ENCODE data around the gene SLC30A3. TPM values are rescaled to one million over a fixed set of nuclear protein-coding genes. Genes with fewer than 3 reads are reported as not detected.

SLC30A3 gene
- total RNA-seq, 1 donor from 2014 or later: not detected

DNA sequence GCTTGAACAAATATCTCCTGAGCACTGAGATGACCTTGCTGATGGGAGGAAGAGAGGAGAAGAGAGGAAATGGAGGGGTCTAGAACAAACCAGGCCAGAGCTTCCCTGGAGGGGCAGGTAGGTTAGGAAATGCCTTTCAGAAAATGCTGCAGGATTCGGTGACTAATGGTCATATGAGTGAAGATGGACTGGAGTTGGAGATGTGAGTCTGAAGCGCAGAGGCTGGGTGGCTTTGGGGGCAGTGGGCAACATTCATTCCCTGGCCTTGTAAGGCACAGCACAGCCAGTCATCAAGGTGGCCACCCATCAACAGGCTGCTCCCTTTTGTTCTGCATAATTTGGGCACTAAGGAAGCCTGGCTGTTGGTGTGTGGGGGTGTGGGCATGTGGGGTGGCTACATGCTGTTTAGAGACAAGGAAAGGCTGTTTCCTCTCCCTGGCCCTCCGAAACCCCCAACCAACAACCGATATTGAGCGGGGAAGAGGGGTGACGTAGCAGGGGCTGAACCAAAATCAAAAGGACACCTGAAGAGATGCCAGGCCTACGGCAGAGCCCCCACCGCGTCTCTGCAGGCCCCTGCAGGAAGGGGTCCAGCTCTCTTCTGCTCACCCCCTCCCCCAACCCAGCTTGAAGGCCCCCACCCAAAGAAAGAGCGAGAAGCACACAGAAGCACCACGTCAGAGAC is 1.5 kb downstream of the SLC30A3 start:
- DNase-seq (ENCODE audit: low spot score): no peak

DNA sequence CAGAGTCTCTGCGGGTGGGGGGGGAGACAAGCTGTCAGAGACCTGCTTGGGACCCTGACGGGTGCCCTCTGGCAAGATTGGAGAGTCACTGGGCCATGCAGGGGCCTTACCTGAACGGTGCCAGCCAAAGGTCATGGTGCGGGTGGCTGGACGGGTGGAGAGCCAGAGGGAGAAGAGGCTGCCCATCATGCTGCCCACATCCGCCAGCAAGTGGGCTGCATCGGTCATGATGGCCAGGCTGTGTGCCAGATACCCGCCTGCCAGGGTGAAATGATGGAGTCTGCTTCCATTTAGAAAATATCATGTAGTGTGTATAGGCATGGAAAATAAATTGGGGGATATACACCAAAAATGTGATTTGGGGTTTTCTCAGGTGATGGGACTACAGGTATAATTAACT is 4.8 kb downstream of the SLC30A3 start:
- DNase-seq (ENCODE audit: low spot score): no peak

DNA sequence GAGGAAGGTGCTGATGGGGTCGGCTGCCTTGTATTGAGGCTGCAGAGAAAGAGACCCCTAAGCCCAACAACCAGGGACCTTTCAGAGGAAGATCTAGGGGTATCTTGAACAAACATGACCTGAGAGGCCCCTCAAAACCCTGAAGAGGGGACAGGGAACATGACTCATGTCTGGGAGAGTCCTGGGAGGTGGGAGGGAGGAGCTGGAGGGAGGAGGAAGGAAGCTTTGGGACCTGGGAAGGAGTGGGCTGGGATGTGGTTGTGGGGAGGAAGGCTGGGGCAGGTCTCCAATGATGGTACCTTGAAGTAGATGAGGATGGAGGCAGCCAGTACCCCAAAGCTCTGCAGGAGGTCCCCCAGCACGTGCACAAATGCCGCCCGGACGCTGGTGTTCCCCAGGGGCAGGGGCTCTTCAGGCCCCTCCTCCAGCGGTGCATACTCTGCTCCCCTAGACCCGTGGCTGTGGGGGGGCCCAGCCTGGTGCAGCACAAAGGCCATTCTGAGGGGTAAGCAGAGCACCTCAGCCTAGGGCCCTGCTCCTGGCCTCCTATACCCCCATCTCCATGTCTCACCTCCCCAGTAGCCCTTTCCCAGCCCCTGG is 5.9 kb downstream of the SLC30A3 start:
- no peak for DNase-seq (ENCODE audit: low spot score)

DNA sequence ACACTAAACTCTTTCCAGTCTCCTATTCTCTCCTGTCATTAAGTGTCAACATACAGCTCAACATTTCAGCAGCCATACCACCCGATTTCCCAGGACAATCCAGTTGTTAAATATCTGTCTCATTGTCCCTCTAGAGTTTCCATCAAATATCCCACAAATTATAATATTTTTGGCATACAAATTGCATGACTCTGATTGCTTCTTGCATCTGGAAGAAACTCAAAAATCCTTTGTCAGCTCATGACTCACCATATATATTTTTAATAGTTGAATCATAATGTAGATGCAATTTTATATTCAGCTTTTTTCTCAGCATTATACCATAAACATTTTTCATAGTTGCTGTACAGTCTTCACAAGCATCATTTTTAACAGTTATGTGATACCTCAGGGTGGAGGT is 7.2 kb downstream of the SLC30A3 start:
- DNase-seq (ENCODE audit: low spot score): no peak

DNA sequence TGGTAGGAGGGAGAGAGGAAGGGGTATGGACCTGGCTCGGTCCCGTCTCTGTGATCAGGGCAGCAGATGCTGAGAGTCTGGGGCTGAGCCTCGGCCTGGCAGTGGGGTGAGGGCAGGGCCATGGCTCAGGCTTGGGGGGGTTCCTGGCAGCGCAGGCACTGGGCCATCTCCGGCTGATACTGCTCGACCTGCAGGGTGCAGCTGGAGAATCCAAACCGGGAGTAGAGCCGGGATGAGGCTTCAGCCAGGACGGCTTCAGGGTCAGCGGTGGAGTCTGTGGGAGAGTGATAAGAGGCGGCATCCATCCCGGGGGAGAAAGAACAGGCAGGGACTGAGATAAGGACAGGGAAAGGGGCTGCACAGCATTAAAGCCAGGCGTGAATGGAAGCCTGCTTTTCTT is 7.7 kb downstream of the SLC30A3 start:
- no peak for DNase-seq (ENCODE audit: low spot score)

GRCh38 chr2:27251766-27252165 is 11.1 kb downstream of the SLC30A3 start:
- no peak for DNase-seq (ENCODE audit: low spot score)

GRCh38 chr2:27250652-27251379 is 12.0 kb downstream of the SLC30A3 start:
- no peak for DNase-seq (ENCODE audit: low spot score)

- no peak for DNase-seq (ENCODE audit: low spot score)
These were observed 12.8 kb downstream of the SLC30A3 start for GRCh38 chr2:27249891-27250651.

DNA sequence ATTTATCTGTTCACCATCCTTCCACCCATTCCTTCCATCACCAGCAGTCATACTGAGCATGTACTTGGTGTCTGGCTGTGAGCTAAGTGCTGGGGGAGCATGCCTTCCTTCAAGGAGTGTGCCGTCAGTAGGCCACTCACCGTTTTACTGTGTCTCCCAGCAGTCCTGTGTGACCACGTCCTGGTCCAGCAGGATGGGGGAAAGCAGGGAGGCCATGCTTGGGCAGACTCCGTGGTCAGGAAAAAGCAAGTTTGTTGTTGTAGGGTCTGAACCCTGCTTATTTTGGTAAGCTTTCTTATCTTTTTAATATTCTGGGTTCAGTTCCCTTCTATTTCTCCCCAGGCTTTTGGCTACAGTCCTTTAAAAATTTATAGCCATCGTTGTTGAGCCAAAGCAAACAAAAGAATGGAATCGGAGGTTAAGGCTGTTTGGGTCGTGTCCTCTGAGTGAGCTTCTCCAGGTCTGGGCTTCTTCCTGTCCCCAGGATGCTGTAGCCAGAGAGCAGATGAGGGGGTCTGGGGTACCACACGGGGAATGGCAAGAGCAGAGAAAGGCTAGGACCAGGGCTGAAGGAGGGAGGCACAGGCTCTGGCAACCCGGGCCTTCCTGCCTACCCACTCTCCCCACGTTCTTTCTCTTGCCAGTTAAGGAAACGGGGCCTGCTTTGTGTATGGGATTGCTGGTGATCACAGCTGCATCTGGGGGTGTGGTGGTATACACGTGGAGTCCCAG is 13.5 kb downstream of the SLC30A3 start:
- no peak for DNase-seq (ENCODE audit: low spot score)

GRCh38 chr2:27247893-27248292 is 15.0 kb downstream of the SLC30A3 start:
- no peak for DNase-seq (ENCODE audit: low spot score)

DNA sequence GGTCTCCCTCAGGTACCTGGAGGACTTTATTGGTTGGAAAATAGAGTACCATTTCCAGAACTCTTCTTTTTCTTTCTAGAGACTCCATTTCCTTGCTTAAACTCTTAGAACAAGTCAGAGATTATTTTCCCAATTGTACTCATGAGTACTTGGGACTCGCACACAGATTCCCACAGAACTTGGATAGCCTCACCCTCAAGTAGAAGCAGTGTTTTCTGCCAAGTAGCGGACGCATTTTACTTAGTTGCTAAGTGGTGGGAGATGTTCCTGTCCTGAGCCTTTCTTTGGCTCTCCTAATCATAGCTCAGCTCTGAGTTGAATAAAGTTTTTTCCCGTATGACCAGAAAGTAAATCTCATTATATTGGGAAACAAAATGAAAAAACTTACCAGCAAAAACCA is 17.2 kb downstream of the SLC30A3 start:
- no peak for DNase-seq (ENCODE audit: low spot score)

DNA sequence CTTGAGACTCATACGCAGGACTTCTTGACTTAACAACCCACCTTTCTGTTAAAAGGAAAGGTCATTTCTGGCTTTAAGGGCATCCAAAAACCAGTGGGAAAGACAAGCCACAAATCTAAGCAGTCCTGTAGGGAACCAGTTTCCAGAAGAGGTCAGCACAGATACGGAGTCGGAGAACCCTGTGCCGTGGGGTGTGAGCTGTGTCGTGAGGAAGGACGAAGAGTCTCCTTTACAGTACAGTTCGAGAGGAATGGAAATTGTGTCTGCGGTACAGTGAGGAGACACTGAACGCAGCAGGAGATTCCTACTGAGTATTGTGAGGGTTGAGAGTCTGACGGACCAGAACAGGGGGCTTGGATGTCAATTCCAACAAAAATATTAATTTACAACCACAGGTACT is 17.7 kb downstream of the SLC30A3 start:
- DNase-seq (ENCODE audit: low spot score): no peak

GRCh38 chr2:27243391-27244130 is 19.3 kb downstream of the SLC30A3 start:
- DNase-seq (ENCODE audit: low spot score): no peak

GRCh38 chr2:27242614-27242951 is 20.3 kb downstream of the SLC30A3 start:
- no peak for DNase-seq (ENCODE audit: low spot score)

DNA sequence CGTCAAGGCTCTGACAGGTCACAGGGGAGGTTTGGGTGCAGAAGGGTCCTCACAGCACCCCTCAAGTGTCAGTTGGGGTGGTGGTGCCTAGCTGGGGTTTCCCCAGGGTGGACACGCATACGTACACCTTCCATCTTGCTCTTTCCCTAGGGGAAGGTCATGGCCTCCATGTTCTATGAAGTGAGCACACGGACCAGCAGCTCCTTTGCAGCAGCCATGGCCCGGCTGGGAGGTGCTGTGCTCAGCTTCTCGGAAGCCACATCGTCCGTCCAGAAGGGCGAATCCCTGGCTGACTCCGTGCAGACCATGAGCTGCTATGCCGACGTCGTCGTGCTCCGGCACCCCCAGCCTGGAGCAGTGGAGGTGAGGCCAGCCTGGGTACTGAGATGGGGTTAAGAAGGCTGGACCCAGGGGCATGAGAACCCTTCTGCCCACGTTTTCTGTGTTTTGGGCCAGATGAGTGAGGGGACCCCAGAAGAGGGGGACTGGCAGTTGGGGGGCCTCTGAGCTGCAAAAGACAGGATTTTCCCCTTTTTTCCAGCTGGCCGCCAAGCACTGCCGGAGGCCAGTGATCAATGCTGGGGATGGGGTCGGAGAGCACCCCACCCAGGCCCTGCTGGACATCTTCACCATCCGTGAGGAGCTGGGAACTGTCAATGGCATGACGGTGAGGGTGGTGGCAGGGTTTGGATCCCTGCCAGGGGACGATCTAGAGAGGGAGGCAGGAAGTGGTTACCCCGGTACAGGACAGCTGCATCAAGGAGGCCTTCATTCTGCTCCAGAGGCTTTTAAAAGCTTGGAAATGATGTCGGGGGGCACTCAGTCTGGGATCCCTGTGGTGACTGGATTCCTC is 20.9 kb downstream of the SLC30A3 start:
- DNase-seq (ENCODE audit: low spot score): no peak

DNA sequence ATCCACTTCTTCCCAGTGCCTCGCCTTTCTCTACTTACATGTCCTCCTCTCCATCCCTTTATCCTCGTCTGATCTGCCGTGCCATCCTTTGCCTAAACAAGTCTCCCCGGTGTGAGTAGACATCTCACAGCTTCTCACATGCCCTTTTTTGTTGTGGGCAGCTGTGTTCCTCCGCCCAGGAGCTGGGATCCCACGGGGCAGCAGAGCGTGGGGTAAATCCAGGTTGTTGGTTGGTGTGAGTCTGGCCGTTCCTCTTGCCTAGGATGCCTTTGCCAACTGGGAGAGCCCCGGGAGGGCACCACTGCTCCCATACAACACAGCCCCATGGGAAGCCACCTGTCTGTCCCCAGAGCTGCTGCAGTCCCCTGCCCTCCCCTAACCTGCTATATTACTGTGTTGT is 22.4 kb downstream of the SLC30A3 start:
- DNase-seq (ENCODE audit: low spot score): no peak

- DNase-seq (ENCODE audit: low spot score): no peak
These were observed 23.9 kb downstream of the SLC30A3 start for GRCh38 chr2:27238976-27239375.

DNA sequence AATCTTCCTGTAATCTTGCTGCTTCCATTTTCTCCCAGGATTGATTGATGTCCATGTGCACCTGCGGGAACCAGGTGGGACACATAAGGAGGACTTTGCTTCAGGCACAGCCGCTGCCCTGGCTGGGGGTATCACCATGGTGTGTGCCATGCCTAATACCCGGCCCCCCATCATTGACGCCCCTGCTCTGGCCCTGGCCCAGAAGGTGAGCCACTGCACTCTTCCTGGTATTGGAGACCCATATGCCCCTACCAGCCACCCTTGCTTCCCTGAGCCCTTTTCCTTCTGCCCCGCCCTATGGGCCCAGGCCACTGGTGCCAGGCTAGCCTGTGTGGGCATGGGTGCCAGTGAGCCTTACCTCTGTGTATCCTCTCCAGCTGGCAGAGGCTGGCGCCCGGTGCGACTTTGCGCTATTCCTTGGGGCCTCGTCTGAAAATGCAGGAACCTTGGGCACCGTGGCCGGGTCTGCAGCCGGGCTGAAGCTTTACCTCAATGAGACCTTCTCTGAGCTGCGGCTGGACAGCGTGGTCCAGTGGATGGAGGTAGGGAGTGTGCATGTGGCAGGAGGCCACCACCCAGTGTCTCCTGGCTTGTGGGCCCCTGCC is 25.4 kb downstream of the SLC30A3 start:
- DNase-seq (ENCODE audit: low spot score): no peak

- no peak for DNase-seq (ENCODE audit: low spot score)
These were observed 26.2 kb downstream of the SLC30A3 start for GRCh38 chr2:27236626-27237025.

DNA sequence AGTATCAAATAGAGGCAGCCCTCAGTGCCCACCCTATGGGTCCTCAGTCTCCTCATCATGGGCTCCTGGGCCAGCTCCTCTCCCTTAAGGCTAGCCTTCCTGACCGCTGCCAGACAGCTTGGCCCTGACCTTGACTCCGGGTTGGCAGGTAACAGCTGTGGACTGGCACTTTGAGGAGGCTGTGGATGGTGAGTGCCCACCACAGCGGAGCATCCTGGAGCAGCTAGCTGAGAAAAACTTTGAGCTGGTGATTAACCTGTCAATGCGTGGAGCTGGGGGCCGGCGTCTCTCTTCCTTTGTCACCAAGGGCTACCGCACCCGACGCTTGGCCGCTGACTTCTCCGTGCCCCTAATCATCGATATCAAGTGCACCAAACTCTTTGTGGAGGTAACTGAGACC is 26.7 kb downstream of the SLC30A3 start:
- no peak for DNase-seq (ENCODE audit: low spot score)

Measured in ureter (tissue), 1 donor.